Breast epithelium (tissue), 3 donors: ENCODE measurements around the gene TEX2.

ENCODE experiments used
- POLR2A ChIP-seq: fragments of 450-650 bp; IDR thresholded peaks from one replicate; pipeline ENCODE4 v1.6.1; 2016; ENCODE audit warnings: antibody characterized with exemption, mild to moderate bottlenecking, moderate library complexity
- POLR2AphosphoS5 ChIP-seq, 3 donors: sonication (generic); formaldehyde crosslinking; IDR thresholded peaks; one replicate each; pipeline ENCODE4 v1.6.1; 2017; ENCODE audit warnings: antibody characterized with exemption in 3 of 3
- TF ChIP-seq, protein P1 (sequence below), 3 donors: fragments of 450-650 bp; IDR thresholded peaks; one replicate each; pipeline ENCODE4 v1.5.1; 2016 to 2017; ENCODE audit warnings: antibody characterized with exemption in 3 of 3, mild to moderate bottlenecking in 3 of 3, moderate library complexity in 3 of 3

DNA sequence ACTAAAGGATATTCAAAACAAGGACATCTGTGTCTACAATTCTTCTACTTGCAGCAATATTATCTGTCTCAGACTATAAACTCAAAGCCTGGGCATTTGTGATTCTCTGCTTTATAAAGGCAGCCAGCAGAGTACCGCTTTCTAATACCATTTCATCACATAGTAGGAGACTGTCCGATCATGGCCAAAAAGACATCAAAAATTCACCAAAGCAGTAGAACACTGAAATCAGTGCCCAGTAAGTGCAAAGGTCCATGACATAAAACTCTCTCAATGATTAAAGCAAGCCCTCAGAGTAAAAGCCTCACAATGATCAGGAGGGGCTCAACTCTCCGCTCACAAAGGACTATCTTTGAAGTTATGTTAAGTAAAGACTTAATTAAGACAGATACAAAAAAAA, 156.1 kb downstream of the TEX2 start:
- TF ChIP-seq, protein P1, sequence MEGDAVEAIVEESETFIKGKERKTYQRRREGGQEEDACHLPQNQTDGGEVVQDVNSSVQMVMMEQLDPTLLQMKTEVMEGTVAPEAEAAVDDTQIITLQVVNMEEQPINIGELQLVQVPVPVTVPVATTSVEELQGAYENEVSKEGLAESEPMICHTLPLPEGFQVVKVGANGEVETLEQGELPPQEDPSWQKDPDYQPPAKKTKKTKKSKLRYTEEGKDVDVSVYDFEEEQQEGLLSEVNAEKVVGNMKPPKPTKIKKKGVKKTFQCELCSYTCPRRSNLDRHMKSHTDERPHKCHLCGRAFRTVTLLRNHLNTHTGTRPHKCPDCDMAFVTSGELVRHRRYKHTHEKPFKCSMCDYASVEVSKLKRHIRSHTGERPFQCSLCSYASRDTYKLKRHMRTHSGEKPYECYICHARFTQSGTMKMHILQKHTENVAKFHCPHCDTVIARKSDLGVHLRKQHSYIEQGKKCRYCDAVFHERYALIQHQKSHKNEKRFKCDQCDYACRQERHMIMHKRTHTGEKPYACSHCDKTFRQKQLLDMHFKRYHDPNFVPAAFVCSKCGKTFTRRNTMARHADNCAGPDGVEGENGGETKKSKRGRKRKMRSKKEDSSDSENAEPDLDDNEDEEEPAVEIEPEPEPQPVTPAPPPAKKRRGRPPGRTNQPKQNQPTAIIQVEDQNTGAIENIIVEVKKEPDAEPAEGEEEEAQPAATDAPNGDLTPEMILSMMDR (IDR thresholded peaks at IDR 0.05): no peak
- TF ChIP-seq POLR2A: no peak
- no peak for TF ChIP-seq POLR2AphosphoS5 (IDR thresholded peaks at IDR 0.05)
